OCI-LY3 (cell line): Measurements from ENCODE around the gene RNF41.

Source experiments
- H2AFZ ChIP-seq: fragments of 200-600, 300-600 bp; shearing (Covaris generic); 2 replicates; pipeline ENCODE4 v1.6.0; 2014; ENCODE audit warnings: antibody characterized with exemption, low read depth, low read length
- H3K27ac ChIP-seq: fragments of 200-600, 300-600 bp; sonication (generic); 2 replicates; pipeline ENCODE4 v1.5.1; 2014; ENCODE audit warnings: mild to moderate bottlenecking, low read length, moderate library complexity, mixed read lengths
- H3K27me3 ChIP-seq: fragments of 200-600, 300-600 bp; sonication (generic); 2 replicates; pipeline ENCODE4 v1.6.1; 2014; ENCODE audit warnings: low read depth, low read length, mixed read lengths
- H3K36me3 ChIP-seq: fragments of 200-600, 300-600 bp; sonication (generic); replicated peaks from 2 replicates; pipeline ENCODE3; 2014; ENCODE audit warnings: low read depth, low read length, mixed read lengths
- H3K4me1 ChIP-seq: fragments of 300-600, 200-600 bp; sonication (generic); 2 replicates; pipeline ENCODE4 v1.6.1; 2014; ENCODE audit warnings: low read length, mixed read lengths
- H3K4me2 ChIP-seq: fragments of 200-600, 300-600 bp; sonication (generic); 2 replicates; pipeline ENCODE4 v1.6.1; 2014; ENCODE audit warnings: low read length, mixed read lengths
- H3K4me3 ChIP-seq: fragments of 300-600, 200-600 bp; sonication (generic); 2 replicates; pipeline ENCODE4 v1.5.1; 2014; ENCODE audit warnings: antibody characterized with exemption, mild to moderate bottlenecking, low read length, moderate library complexity
- H3K79me2 ChIP-seq: fragments of 300-600, 200-600 bp; shearing (Covaris generic); 2 replicates; pipeline ENCODE4 v1.6.1; 2014; ENCODE audit warnings: mild to moderate bottlenecking, low read length, mixed read lengths
- H3K9ac ChIP-seq: fragments of 300-600, 200-600 bp; shearing (Covaris generic); 2 replicates; pipeline ENCODE4 v1.6.0; 2014; ENCODE audit warnings: mild to moderate bottlenecking, low read length, moderate library complexity
- H3K9me3 ChIP-seq: fragments of 200-600, 300-600 bp; shearing (Covaris generic); 2 replicates; pipeline ENCODE4 v1.6.1; 2014; ENCODE audit warnings: low read length, mixed read lengths; ENCODE audit not compliant: insufficient read depth
- H4K20me1 ChIP-seq: fragments of 200-600, 300-600 bp; sonication (generic); 2 replicates; pipeline ENCODE4 v1.6.1; 2016; ENCODE audit warnings: low read length, mixed read lengths; ENCODE audit not compliant: insufficient read depth
- EZH2phosphoT487 ChIP-seq: fragments of 200-600 bp; shearing (Covaris generic); IDR thresholded peaks from 2 replicates; pipeline ENCODE4 v1.6.1; 2018; ENCODE audit warnings: antibody characterized with exemption, mixed run types, low read depth
- TF ChIP-seq, protein P1 (sequence below): fragments of 200-600, 300-600 bp; sonication (generic); IDR thresholded peaks from 2 replicates; pipeline ENCODE4 v1.5.1; 2014; ENCODE audit warnings: antibody characterized with exemption, low read length, low read depth

RNF41 gene

DNA sequence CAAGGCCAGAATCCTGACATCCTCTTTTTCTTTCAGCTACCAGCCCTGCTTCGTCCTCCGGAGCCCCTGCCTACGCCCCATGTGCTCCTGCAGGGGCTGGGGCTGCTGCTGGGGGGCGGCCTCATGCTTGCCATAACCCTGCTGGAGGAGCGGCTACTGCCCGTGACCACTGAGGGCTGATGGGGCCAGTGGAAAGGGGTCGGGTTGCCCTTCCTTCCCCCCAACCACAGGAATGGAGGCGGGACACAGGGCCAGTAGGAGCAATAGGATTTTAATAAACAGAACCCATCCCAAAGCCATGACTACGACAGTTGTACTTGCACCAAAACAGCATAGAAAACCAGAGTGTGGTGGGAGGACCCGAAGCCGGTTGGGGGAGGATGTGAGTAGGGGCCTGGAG is 15.8 kb upstream of the RNF41 start:
- Histone ChIP-seq H3K79me2 (no peaks in the 10 kb centered on the region), H3K27me3 (no peaks in the 10 kb centered on the region), H4K20me1 (no peaks in the 10 kb centered on the region), H3K27ac (no peak overlapping the region), H3K4me1 (no peaks in the 10 kb centered on the region), H3K9me3 (no peaks in the 10 kb centered on the region), H3K4me2 (no peak overlapping the region), H3K9ac (no peak overlapping the region), H3K4me3 (no peak overlapping the region), H2AFZ (no peak overlapping the region), H3K36me3 (peaks cover 16% of the 10 kb centered on the region)
- TF ChIP-seq EZH2phosphoT487, result no peak
- TF ChIP-seq, protein P1, sequence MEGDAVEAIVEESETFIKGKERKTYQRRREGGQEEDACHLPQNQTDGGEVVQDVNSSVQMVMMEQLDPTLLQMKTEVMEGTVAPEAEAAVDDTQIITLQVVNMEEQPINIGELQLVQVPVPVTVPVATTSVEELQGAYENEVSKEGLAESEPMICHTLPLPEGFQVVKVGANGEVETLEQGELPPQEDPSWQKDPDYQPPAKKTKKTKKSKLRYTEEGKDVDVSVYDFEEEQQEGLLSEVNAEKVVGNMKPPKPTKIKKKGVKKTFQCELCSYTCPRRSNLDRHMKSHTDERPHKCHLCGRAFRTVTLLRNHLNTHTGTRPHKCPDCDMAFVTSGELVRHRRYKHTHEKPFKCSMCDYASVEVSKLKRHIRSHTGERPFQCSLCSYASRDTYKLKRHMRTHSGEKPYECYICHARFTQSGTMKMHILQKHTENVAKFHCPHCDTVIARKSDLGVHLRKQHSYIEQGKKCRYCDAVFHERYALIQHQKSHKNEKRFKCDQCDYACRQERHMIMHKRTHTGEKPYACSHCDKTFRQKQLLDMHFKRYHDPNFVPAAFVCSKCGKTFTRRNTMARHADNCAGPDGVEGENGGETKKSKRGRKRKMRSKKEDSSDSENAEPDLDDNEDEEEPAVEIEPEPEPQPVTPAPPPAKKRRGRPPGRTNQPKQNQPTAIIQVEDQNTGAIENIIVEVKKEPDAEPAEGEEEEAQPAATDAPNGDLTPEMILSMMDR, result no peak

DNA sequence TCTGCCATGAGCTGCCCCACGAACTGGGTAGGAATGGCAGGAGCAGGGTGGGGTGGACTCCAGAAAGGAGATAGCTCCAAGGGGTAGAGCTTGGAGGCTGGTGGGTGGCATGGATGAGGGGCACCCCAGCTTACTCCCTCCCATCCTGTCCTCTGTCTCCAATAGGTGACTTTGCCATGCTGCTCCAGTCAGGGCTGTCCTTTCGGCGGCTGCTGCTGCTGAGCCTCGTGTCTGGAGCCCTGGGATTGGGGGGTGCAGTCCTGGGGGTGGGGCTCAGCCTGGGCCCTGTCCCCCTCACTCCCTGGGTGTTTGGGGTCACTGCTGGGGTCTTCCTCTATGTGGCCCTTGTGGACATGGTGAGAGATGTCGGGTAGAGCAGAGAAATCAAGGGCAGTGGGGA is 15.3 kb upstream of the RNF41 start:
- Histone ChIP-seq H3K9me3 (no peaks in the 10 kb centered on the region), H3K4me2 (no peak overlapping the region), H3K79me2 (no peaks in the 10 kb centered on the region), H3K27me3 (no peaks in the 10 kb centered on the region), H3K36me3 (peaks cover 11% of the 10 kb centered on the region), H3K9ac (no peak overlapping the region), H3K4me3 (no peak overlapping the region), H3K4me1 (no peaks in the 10 kb centered on the region), H4K20me1 (no peaks in the 10 kb centered on the region), H3K27ac (no peak overlapping the region), H2AFZ (no peak overlapping the region)
- TF ChIP-seq, protein P1, result no peak
- no peak for TF ChIP-seq EZH2phosphoT487

DNA sequence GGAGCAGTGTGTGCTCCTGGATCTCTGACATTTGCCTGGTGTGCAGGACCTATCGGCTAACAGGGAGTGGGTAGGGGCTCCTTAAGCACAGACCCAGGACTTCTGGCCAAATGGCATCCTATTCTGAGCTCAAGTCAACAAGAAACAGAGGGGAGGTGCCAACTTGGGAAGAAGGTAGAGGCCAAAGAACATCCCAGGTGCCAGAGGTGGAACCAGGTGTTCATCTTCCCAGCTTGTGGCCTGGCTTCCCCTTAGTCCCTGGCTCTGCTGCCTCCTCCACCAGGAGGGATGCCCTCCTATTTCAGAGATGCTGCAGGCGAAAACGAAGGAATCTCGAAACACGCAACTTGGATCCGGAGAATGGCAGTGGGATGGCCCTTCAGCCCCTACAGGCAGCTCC is 14.4 kb upstream of the RNF41 start:
- H2AFZ ChIP-seq, result no peak overlapping the region
- H3K9ac ChIP-seq, result no peak overlapping the region
- no peaks in the 10 kb centered on the region for H3K79me2 ChIP-seq
- H3K4me2 ChIP-seq, result no peak overlapping the region
- H3K27ac ChIP-seq, result no peak overlapping the region
- H3K9me3 ChIP-seq, result no peaks in the 10 kb centered on the region
- H3K4me3 ChIP-seq, result no peak overlapping the region
- no peaks in the 10 kb centered on the region for H3K27me3 ChIP-seq
- no peaks in the 10 kb centered on the region for H3K4me1 ChIP-seq
- TF ChIP-seq EZH2phosphoT487, result no peak
- TF ChIP-seq, protein P1, result no peak
- peaks cover 6% of the 10 kb centered on the region for H3K36me3 ChIP-seq
- no peaks in the 10 kb centered on the region for H4K20me1 ChIP-seq

DNA sequence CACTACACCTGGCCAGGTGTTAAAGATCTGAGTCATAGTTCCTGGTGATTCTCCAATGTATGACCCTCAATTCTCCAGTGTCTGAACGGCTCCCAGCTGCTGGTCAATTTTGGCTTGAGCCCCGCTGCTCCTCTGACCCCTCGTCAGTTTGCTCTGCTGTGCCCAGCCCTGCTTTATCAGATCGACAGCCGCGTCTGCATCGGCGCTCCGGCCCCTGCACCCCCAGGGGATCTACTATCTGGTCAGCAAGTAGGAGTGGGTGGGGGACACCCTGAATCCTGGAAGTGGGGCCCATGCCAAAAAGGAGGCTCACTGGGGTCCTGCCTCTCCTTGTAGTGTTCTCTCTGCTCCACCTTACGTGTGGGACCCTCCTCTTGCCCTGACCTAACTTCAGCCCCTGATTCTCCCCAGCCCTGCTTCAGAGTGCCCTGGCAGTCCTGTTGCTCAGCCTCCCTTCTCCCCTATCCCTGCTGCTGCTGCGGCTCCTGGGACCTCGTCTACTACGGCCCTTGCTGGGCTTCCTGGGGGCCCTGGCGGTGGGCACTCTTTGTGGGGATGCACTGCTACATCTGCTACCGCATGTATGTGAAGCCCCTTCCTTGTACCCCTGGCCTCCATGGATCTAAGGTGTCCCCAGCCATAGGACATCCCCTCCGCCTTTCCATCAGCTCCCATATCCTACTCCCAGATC is 13.2 kb upstream of the RNF41 start:
- no peak overlapping the region for H3K9ac ChIP-seq
- no peaks in the 10 kb centered on the region for H3K79me2 ChIP-seq
- no peak overlapping the region for H3K4me3 ChIP-seq
- TF ChIP-seq, protein P1, result no peak
- H3K9me3 ChIP-seq, result no peaks in the 10 kb centered on the region
- no peak overlapping the region for H3K4me2 ChIP-seq
- H3K4me1 ChIP-seq, result no peaks in the 10 kb centered on the region
- no peak overlapping the region for H3K27ac ChIP-seq
- H3K36me3 ChIP-seq, result no peaks in the 10 kb centered on the region
- H4K20me1 ChIP-seq, result no peaks in the 10 kb centered on the region
- no peaks in the 10 kb centered on the region for H3K27me3 ChIP-seq
- no peak overlapping the region for H2AFZ ChIP-seq
